ENCODE results near the gene LCLAT1.

LCLAT1 gene

DNA sequence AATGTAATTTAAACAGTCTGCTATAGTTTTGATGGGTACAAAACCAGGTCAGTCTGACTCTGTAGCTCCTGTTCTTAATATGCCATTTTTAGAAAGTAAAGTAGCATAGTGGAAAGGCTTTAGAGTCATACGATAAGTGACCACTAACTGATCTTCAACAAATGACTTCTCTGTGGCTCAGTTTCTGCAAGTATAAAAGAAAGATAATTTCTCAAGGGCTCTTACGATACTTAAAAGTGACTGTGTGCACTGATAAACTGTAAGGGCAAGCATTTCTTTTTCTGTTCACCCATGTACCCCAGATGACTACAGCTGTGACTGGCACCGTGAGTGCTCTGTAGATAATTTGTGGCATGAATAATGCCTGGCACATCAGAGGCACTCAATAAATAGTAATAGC is 178.7 kb downstream of the LCLAT1 start:
- H3K9me3 ChIP-seq (ENCODE audit: control insufficient read depth in 2 of 2, low read length in 2 of 2): no peaks in the 10 kb centered on the region
- no peaks in the 10 kb centered on the region for H3K36me3 ChIP-seq (ENCODE audit: control insufficient read depth in 2 of 2, insufficient read depth in 2 of 2, low read length in 2 of 2)
- no peak overlapping the region for H3K9ac ChIP-seq (ENCODE audit: low read depth in 1 of 2, low read length in 2 of 2)
- H3K27ac ChIP-seq (ENCODE audit: low read depth in 2 of 2, low read length in 2 of 2): no peak overlapping the region
- H3K27me3 ChIP-seq (ENCODE audit: control insufficient read depth in 2 of 2, insufficient read depth in 2 of 2, low read length in 2 of 2): no peaks in the 10 kb centered on the region
- H3K4me3 ChIP-seq (ENCODE audit: low read length in 2 of 2): no peak overlapping the region
- H3K4me1 ChIP-seq (ENCODE audit: control insufficient read depth in 2 of 2, insufficient read depth in 2 of 2, low read length in 2 of 2): no peaks in the 10 kb centered on the region

DNA sequence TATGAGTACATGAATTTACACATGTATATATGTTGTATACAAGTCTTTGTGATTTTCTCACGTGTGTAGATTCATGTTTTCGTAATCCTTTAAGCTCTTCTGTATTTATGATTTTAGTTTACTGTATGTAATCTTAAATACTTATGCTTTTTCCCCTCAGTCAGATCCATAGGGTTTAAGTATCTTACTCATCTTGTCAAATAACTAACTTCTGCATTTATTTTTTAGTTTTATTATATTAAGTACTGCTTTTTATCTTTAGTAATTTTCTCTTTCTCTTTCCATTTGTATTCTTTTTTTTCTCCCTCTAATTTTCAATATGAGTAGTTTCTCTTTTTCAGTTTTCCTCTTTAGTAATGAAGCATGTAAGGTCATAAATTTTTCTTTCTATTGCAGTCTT is 179.4 kb downstream of the LCLAT1 start:
- Histone ChIP-seq H3K4me1 (ENCODE audit: control insufficient read depth in 2 of 2, insufficient read depth in 2 of 2, low read length in 2 of 2) (no peaks in the 10 kb centered on the region), H3K27ac (ENCODE audit: low read depth in 2 of 2, low read length in 2 of 2) (no peak overlapping the region), H3K4me3 (ENCODE audit: low read length in 2 of 2) (no peak overlapping the region)

DNA sequence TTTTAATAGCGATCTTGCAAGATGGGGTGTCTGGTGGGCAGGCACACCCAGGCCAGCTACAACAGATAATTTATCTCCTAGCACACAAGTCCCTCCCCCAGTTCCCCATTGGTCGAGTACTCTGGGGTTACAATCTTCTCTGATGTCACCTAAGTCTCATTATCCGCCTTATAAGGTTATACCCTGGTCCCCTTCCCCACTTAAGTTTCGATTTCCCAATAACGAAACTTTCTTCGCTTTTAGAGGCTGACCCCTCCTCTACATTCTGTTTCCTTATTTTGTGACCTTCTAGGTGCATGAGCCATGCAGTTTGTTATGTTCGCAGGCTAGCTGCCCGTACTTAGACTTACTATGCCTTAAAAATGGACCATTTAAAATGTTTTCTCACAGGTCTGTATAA is 180.1 kb downstream of the LCLAT1 start:
- Histone ChIP-seq H3K4me1 (ENCODE audit: control insufficient read depth in 2 of 2, insufficient read depth in 2 of 2, low read length in 2 of 2) (no peaks in the 10 kb centered on the region), H3K4me3 (ENCODE audit: low read length in 2 of 2) (no peak overlapping the region)

More for the DNA sequence above, 179.4 kb downstream of the LCLAT1 start:
- no peak overlapping the region for H3K9ac ChIP-seq (ENCODE audit: low read depth in 1 of 2, low read length in 2 of 2)
- H3K9me3 ChIP-seq (ENCODE audit: control insufficient read depth in 2 of 2, low read length in 2 of 2): no peaks in the 10 kb centered on the region
- no peaks in the 10 kb centered on the region for H3K36me3 ChIP-seq (ENCODE audit: control insufficient read depth in 2 of 2, insufficient read depth in 2 of 2, low read length in 2 of 2)
- no peaks in the 10 kb centered on the region for H3K27me3 ChIP-seq (ENCODE audit: control insufficient read depth in 2 of 2, insufficient read depth in 2 of 2, low read length in 2 of 2)

DNA sequence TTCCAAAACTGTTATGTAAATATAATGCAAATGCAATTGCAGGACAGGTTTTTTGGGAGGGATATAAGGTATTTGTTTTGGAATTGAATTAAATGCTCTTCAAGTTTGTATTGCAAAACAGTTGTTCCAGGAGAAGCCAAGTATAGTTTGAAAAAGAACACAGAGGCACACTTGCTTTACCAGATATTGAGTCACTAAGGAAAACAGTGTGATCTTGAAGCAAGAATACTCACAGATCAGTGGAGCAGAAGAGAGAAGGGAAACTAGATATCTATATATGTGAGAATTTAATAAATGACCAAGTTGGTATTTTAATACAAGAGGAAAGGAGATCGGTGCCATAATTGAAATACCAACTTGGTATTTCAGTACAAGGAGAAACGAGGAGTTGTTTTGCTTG is 181.3 kb downstream of the LCLAT1 start:
- Histone ChIP-seq H3K4me3 (ENCODE audit: low read length in 2 of 2) (no peak overlapping the region), H3K27me3 (ENCODE audit: control insufficient read depth in 2 of 2, insufficient read depth in 2 of 2, low read length in 2 of 2) (no peaks in the 10 kb centered on the region), H3K27ac (ENCODE audit: low read depth in 2 of 2, low read length in 2 of 2) (no peak overlapping the region), H3K9ac (ENCODE audit: low read depth in 1 of 2, low read length in 2 of 2) (no peak overlapping the region), H3K36me3 (ENCODE audit: control insufficient read depth in 2 of 2, insufficient read depth in 2 of 2, low read length in 2 of 2) (no peaks in the 10 kb centered on the region), H3K4me1 (ENCODE audit: control insufficient read depth in 2 of 2, insufficient read depth in 2 of 2, low read length in 2 of 2) (no peaks in the 10 kb centered on the region), H3K9me3 (ENCODE audit: control insufficient read depth in 2 of 2, low read length in 2 of 2) (no peaks in the 10 kb centered on the region)

More for the DNA sequence above, 180.1 kb downstream of the LCLAT1 start:
- H3K36me3 ChIP-seq (ENCODE audit: control insufficient read depth in 2 of 2, insufficient read depth in 2 of 2, low read length in 2 of 2): no peaks in the 10 kb centered on the region
- H3K27me3 ChIP-seq (ENCODE audit: control insufficient read depth in 2 of 2, insufficient read depth in 2 of 2, low read length in 2 of 2): no peaks in the 10 kb centered on the region
- no peak overlapping the region for H3K9ac ChIP-seq (ENCODE audit: low read depth in 1 of 2, low read length in 2 of 2)
- H3K27ac ChIP-seq (ENCODE audit: low read depth in 2 of 2, low read length in 2 of 2): no peak overlapping the region
- H3K9me3 ChIP-seq (ENCODE audit: control insufficient read depth in 2 of 2, low read length in 2 of 2): no peaks in the 10 kb centered on the region

DNA sequence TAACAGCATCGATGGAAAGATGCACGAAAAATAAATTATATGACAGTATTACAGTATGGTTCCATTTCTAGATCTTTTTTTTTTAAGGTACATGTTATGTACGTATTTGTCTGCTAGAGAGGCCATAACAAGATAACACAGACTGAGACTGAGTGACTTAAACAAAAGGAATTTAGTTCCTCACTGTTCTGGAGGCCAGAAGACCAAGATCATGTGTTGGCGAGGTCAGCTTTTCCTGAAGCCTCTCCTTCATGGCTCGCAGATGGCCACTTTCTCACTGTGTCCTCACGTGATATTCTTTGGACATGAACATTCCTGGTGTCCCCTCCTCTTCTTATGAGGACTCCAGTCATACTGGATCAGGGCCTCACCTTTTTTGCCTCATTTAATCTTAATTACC is 182.8 kb downstream of the LCLAT1 start:
- H3K27me3 ChIP-seq (ENCODE audit: control insufficient read depth in 2 of 2, insufficient read depth in 2 of 2, low read length in 2 of 2): no peaks in the 10 kb centered on the region
- H3K4me1 ChIP-seq (ENCODE audit: control insufficient read depth in 2 of 2, insufficient read depth in 2 of 2, low read length in 2 of 2): no peaks in the 10 kb centered on the region
- no peaks in the 10 kb centered on the region for H3K9me3 ChIP-seq (ENCODE audit: control insufficient read depth in 2 of 2, low read length in 2 of 2)
- H3K36me3 ChIP-seq (ENCODE audit: control insufficient read depth in 2 of 2, insufficient read depth in 2 of 2, low read length in 2 of 2): no peaks in the 10 kb centered on the region
- H3K27ac ChIP-seq (ENCODE audit: low read depth in 2 of 2, low read length in 2 of 2): no peak overlapping the region
- H3K9ac ChIP-seq (ENCODE audit: low read depth in 1 of 2, low read length in 2 of 2): no peak overlapping the region
- H3K4me3 ChIP-seq (ENCODE audit: low read length in 2 of 2): no peak overlapping the region

DNA sequence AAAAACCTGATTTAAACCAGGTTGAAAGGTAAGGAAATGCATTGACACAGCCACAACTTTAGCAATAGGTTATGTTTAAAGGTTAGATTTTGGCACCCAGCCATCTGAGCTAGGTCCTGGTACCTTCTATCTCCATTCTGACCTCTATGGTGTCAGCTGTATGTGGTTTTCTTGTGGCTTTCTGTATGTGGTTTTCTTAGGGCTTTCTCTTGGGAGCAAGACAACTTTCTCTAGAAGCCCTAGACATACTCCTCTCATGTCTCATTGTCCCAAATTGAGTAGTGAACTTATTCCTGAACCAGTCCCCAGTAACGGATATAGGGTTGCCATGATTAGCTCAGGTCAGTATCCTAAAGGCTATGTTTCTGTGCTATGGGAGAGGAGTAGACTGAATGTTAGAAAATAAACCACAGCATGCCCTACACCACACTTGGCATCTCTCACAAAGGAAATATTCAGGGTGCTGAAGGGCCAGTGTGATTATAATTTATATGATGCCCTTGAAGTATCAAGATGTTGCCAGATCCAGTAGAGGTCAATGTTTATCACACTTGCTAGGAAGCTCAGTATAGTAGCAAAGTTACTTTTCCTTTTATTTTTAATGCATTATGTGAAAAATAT is 184.1 kb downstream of the LCLAT1 start:
- no peaks in the 10 kb centered on the region for H3K9me3 ChIP-seq (ENCODE audit: control insufficient read depth in 2 of 2, low read length in 2 of 2)
- no peak overlapping the region for H3K9ac ChIP-seq (ENCODE audit: low read depth in 1 of 2, low read length in 2 of 2)
- H3K36me3 ChIP-seq (ENCODE audit: control insufficient read depth in 2 of 2, insufficient read depth in 2 of 2, low read length in 2 of 2): no peaks in the 10 kb centered on the region
- no peak overlapping the region for H3K4me3 ChIP-seq (ENCODE audit: low read length in 2 of 2)
- H3K4me1 ChIP-seq (ENCODE audit: control insufficient read depth in 2 of 2, insufficient read depth in 2 of 2, low read length in 2 of 2): no peaks in the 10 kb centered on the region
- H3K27me3 ChIP-seq (ENCODE audit: control insufficient read depth in 2 of 2, insufficient read depth in 2 of 2, low read length in 2 of 2): no peaks in the 10 kb centered on the region
- no peak overlapping the region for H3K27ac ChIP-seq (ENCODE audit: low read depth in 2 of 2, low read length in 2 of 2)

DNA sequence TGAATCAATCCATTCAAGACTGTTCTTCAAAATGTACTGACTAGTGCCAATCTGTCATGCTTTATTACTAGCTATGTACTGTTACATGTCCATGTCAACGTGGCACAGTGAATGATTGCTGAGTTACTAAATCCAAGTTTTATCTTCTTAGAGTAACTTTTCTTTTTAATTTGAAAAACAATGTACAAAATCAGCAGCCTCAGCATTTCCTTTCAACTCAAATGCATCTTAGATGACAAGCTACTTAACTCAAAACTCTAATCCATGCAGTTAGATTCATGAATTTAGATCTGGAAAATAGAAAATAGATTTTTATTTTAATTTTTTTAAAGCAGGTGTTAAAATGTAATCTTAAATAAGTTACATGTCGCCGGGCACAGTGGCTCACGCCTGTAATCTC is 186.0 kb downstream of the LCLAT1 start:
- H3K36me3 ChIP-seq (ENCODE audit: control insufficient read depth in 2 of 2, insufficient read depth in 2 of 2, low read length in 2 of 2): no peaks in the 10 kb centered on the region
- no peaks in the 10 kb centered on the region for H3K27me3 ChIP-seq (ENCODE audit: control insufficient read depth in 2 of 2, insufficient read depth in 2 of 2, low read length in 2 of 2)
- H3K4me1 ChIP-seq (ENCODE audit: control insufficient read depth in 2 of 2, insufficient read depth in 2 of 2, low read length in 2 of 2): no peaks in the 10 kb centered on the region

DNA sequence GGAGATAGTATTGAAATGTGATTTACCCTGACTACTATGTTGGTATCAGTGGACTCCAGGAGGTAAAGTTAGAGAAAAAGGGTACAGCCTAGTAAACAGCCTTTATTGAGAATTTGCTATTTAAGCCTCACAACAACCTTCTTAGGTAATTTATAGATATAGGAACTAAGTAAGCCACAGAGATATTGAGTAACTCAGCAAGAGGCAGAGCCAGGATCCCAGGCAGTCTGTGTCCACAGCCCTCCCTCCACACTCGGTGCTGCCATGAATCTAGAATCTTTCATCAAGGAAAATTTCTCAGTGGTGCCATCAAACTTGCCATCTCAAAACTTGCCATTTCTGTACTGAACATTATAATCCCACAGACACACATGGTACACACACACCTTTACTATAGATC is 189.3 kb downstream of the LCLAT1 start:
- Histone ChIP-seq H3K4me1 (ENCODE audit: control insufficient read depth in 2 of 2, insufficient read depth in 2 of 2, low read length in 2 of 2) (no peaks in the 10 kb centered on the region), H3K36me3 (ENCODE audit: control insufficient read depth in 2 of 2, insufficient read depth in 2 of 2, low read length in 2 of 2) (peaks cover 5 to 13% of the 10 kb centered on the region in 2 donors), H3K27ac (ENCODE audit: low read depth in 2 of 2, low read length in 2 of 2) (no peak overlapping the region), H3K9me3 (ENCODE audit: control insufficient read depth in 2 of 2, low read length in 2 of 2) (no peaks in the 10 kb centered on the region), H3K27me3 (ENCODE audit: control insufficient read depth in 2 of 2, insufficient read depth in 2 of 2, low read length in 2 of 2) (no peaks in the 10 kb centered on the region), H3K9ac (ENCODE audit: low read depth in 1 of 2, low read length in 2 of 2) (no peak overlapping the region), H3K4me3 (ENCODE audit: low read length in 2 of 2) (no peak overlapping the region)

More for the DNA sequence above, 186.0 kb downstream of the LCLAT1 start:
- Histone ChIP-seq H3K9ac (ENCODE audit: low read depth in 1 of 2, low read length in 2 of 2) (no peak overlapping the region), H3K27ac (ENCODE audit: low read depth in 2 of 2, low read length in 2 of 2) (no peak overlapping the region), H3K4me3 (ENCODE audit: low read length in 2 of 2) (no peak overlapping the region), H3K9me3 (ENCODE audit: control insufficient read depth in 2 of 2, low read length in 2 of 2) (no peaks in the 10 kb centered on the region)

DNA sequence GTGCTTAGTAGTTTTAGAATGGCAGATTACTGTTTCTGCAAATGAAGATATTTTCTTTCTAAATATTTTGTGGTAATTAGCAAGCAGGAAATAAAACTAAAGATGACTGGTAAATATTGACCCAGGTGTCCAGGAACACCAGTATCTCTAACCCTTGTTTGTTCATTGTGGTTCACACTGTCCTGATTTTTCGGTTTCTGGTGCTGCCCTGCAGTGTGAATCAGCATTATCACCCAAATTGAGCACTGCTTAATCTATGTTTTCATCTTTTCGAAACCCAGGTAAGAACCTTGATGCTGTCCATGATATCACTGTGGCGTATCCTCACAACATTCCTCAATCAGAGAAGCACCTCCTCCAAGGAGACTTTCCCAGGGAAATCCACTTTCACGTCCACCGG is 192.8 kb downstream of the LCLAT1 start:
- H3K36me3 ChIP-seq (ENCODE audit: control insufficient read depth in 2 of 2, insufficient read depth in 2 of 2, low read length in 2 of 2): peaks cover 5 to 13% of the 10 kb centered on the region in 2 donors
- H3K9me3 ChIP-seq (ENCODE audit: control insufficient read depth in 2 of 2, low read length in 2 of 2): no peaks in the 10 kb centered on the region
- no peak overlapping the region for H3K9ac ChIP-seq (ENCODE audit: low read depth in 1 of 2, low read length in 2 of 2)
- H3K27ac ChIP-seq (ENCODE audit: low read depth in 2 of 2, low read length in 2 of 2): no peak overlapping the region
- no peaks in the 10 kb centered on the region for H3K4me1 ChIP-seq (ENCODE audit: control insufficient read depth in 2 of 2, insufficient read depth in 2 of 2, low read length in 2 of 2)
- no peaks in the 10 kb centered on the region for H3K27me3 ChIP-seq (ENCODE audit: control insufficient read depth in 2 of 2, insufficient read depth in 2 of 2, low read length in 2 of 2)
- no peak overlapping the region for H3K4me3 ChIP-seq (ENCODE audit: low read length in 2 of 2)

DNA sequence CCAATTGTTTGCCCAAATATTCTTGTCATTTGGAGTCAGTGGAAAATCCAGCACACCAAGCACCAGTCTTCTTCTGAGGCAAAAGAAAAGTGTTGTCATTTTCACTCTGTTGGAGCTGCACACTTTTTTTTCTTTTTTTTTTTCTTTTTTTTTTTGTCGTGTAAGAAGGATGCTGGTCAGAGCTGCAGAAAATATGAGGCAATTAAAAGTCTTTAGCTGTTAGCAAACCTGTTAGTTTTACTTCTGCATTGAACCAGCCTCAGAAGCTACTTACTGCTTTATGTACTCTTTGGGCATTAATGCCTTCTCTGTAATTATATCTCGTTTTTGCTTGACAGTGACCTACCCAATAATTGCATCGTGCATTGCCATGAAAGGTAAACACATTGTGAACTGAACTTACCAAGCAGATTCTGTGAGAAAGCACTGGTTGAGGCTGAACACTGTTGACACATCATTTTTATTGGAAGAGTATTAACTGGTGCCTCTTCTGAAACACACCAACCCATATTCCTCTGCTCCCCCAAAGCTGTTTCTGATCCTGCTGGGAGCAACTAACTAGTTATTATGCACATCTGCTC is 194.8 kb downstream of the LCLAT1 start:
- no peaks in the 10 kb centered on the region for H3K9me3 ChIP-seq (ENCODE audit: control insufficient read depth in 2 of 2, low read length in 2 of 2)
- H3K27ac ChIP-seq (ENCODE audit: low read depth in 2 of 2, low read length in 2 of 2): no peak overlapping the region
- no peak overlapping the region for H3K4me3 ChIP-seq (ENCODE audit: low read length in 2 of 2)
- no peak overlapping the region for H3K9ac ChIP-seq (ENCODE audit: low read depth in 1 of 2, low read length in 2 of 2)
- H3K36me3 ChIP-seq (ENCODE audit: control insufficient read depth in 2 of 2, insufficient read depth in 2 of 2, low read length in 2 of 2): peaks cover 5 to 13% of the 10 kb centered on the region in 2 donors
- no peaks in the 10 kb centered on the region for H3K4me1 ChIP-seq (ENCODE audit: control insufficient read depth in 2 of 2, insufficient read depth in 2 of 2, low read length in 2 of 2)
- H3K27me3 ChIP-seq (ENCODE audit: control insufficient read depth in 2 of 2, insufficient read depth in 2 of 2, low read length in 2 of 2): no peaks in the 10 kb centered on the region
